GM18861 (cell line): ENCODE measurements around the gene FUOM.

Experiments
- ATAC-seq: cut with Tn5 transposase; IDR thresholded peaks from one replicate; pipeline ENCODE4 v1.9.1; 2021; ENCODE audit not compliant: unreplicated experiment

The FUOM gene

GRCh38 chr10:133353202-133353959 is 4.4 kb downstream of the FUOM start:
- ATAC-seq: no peak

GRCh38 chr10:133351408-133352318 is 6.2 kb downstream of the FUOM start:
- ATAC-seq: no peak

DNA sequence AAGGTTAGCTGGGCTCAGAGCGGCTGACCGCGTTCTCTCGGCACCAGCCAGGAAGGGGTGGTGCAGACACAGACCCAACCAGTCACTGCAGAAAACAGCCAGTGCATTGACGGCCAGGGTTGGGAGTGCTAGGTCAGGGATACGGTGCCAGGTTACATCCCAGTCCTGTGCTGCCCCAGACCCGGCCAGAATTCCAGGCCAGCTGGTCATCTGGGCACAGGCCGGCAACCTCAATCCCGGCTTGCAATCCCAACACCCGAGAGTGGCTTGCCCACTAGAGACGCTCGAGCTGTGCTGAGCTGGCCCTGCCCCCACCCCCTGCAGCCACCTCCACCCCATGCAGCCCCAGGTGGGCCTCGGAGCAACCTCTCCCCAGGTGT is 6.9 kb downstream of the FUOM start:
- no peak for ATAC-seq

- no peak for ATAC-seq
These were observed 7.4 kb downstream of the FUOM start for GRCh38 chr10:133350283-133350949.

DNA sequence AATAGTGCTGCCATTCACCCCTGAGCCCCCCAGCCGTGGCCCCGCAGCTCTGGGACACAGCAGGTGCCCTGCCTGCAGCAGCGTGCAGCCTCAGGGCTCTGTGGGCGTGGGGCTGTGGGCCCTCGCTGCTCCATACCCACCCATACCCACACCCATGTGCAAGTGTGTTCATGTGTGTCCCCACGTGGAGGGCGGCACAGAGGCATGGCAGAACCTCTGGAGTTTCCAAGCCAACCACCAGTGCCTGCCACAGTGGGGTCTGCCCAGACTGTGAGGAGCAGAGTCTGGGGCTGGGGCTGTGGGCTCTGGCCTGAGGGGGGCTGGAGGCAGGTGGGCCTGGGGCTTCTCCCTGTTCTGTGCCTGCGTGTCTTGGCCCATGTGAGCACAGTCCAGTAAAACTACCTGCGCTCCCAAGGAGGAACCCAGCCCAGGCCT is 8.2 kb downstream of the FUOM start:
- ATAC-seq: no peak

DNA sequence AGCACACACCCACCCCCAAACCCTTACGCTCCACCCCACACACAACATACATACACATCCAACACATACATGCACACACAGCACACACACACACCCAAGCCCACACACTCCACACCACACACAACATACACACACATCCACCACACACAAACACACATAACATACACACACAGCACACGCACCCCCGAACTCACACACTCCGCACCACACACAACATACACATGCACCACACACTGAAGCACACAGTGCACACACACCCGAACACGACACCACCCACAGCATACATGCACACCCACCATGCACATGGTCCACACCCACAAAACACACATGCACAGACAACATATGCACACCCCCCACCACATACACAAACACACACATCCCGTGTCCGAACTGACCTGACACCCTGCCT is 8.7 kb downstream of the FUOM start:
- ATAC-seq: no peak

- ATAC-seq: no peak
These were observed 9.9 kb downstream of the FUOM start for GRCh38 chr10:133347710-133348517.

DNA sequence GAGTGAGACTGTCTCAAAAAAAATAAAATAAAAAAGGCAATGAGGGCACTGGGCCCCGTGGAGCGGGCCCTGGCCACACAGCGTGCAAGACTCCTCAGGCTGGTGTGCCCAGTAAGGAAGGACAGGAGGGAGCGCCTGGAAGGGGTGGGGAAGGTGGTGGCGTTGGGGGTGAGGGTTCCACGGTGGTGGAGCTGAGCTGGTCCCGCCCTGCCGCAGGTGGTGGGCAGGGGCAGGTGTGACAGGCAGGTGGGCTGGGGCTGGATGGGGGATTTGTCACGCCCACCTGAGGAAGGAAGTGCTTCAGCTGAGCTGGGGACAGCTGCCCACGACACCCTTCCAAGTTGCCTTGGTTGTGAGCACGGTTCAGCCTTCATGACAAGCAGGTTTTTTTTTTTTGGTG is 11.4 kb downstream of the FUOM start:
- ATAC-seq: no peak

- no peak for ATAC-seq
These were observed 13.6 kb downstream of the FUOM start for GRCh38 chr10:133344236-133344635.

DNA sequence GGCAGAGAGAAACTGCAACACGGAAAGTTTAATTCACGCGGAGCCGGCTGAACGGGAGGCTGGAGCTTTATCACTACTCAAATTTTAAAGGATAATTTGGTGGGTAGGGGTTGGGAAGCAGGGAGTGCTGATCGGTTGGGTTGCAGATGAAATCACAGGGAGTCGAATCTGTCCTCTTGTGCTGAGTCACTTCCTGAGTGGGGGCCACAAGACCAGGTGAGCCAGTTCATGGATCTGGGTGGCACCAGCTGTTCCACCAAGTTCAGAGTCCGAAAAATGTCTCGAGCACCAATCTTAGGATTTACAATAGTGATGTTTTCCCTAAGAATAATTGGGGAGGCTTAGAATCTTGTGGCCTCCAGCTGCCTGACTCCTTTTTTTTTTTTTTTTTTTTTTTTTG is 14.3 kb downstream of the FUOM start:
- no peak for ATAC-seq

DNA sequence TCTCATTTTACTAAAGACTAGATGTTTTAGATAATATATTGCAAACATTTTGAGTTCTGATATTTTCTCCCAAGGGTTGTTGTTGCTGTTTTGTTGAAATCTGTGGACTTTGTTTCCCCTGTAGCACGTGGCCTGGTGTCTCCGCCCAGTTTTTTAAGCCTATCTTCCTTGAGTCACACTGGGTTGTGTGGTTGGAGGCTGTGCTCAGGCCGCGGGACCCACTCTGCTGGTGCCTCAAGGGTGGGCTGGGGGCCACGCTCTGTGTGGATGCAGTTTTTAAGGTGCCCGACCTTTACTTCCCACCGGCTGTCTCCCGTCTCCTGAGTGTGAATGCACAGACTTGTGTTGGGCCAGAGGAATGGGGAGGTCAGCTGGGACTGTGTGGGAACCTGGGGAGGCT is 14.9 kb downstream of the FUOM start:
- ATAC-seq: no peak

DNA sequence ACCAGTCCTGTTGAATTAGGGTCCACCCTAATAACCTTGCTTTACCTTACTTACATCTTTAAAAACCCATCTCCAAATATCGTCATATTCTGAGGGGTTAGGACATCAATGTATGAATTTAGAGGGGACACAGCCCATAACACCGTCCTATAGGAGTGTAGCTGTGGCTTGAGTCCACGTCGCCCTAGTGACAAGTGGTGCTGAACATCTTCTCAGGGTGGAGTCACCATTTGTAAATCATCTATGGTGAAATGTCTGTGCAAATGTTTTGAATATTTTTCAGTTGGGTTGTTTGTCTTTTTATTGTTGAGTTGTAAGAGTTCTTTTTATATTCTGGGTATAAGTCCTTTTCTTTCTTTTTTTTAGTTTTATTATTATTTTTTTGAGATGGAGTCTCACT is 15.8 kb downstream of the FUOM start:
- no peak for ATAC-seq

DNA sequence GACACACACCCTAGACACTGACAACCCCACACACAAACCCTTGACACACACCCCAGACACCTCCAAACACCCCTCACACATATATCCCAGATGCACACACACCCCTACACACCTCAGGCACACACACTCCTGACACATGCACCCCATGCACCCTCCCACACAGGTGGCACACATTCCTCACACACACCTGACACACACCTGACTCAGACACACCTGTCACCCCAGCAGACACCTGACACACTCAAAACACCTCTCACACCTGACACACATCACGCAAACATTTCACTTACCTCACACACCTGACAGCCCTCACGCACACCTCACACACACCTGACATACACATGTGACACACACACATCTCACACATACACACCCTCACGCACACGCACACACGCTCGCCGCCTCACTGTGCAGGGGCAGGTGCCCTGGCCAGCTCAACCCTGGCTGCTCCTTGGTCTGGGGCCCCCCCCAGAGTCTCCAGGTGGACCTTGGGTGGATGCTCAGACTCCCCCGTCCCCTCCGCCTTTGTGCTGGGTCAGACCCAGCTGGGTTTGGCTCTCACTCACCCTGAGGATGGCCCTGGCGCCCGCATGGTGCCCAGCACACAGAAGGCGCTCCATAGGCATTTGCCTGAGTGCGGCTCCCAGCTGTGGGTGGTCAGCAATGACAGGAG is 18.0 kb downstream of the FUOM start:
- no peak for ATAC-seq

DNA sequence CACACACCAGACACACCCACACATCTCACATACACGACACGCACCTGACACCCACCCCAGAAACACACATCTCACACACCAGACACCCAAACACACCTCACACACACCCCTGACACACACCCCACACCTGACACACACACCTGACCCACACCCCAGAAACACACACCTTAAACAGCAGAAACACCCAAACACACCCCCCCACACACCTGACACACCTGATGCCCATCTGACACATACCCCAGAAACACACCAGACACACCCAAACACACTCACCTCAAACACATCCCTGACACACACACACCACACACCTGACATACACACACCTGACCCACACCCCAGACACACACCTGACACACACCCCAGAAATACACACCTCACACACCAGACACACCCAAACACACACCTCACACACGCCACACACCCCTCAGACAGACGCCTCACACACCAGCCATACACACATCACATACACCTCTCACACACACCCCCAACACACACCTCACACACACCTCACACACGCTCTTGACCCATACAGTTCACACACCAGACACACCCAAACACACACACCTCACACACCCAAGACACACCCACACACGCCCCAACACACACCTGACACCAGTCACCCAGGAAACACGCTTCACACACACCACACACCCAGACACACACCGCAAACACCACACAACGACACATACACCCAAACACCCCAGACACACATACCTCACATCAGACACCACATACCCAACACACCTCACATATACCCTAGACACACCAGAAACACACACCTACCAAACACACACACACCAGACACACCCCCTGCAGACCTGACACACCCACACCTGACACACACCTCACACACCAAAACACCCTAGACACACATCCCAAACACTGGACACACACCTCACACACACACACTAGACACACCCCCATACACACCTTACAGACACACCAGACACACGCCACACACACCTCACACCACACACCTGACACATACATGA is 19.4 kb downstream of the FUOM start:
- ATAC-seq: no peak

DNA sequence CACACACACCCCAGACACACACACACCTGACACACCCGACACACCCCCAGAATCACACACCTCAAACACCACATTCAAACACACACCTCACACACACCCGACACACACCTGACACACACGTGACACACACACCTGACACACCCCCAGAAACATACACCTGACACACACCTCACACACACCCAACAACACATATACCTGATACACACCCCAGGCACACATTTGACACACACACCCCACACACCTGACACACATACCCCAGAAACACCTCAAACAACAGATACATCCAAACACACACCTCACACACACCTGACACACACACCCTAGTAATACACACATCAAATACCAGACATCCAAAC is 20.5 kb downstream of the FUOM start:
- ATAC-seq: no peak

DNA sequence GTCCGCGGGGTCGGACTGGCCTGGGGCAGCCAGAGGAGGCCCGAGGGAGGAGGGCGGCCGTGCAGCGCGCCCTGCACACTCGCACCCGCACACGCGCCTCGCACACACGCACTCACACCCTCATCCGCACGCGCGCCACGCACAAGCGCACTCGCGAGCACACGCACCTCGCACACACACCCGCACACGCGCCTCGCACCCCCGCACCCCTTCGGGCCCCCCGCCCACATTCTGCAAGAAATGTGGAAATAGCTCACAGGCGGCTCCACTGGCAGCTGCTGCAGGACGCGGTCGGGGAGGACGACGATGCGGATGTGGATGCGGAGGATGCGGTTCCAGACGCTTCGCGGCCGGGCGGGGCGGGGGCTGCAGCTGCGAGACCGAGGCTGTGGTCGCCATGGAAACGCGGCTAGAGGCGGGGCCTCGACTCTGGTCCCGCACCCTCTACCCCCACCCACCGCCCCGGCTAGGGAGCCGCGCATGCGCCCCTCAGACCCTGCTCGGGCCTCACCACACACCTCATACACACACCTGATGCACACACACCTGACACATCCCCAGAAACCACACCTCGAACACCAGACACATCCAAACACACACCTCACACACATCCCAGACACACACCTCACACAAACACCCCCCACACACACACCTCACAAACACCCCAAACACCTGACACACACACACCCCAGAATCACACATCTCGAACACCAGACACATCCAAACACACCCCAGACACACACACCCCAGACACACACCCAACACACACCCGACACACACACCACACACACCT is 21.0 kb downstream of the FUOM start, which contains the start of gene CALY:
CALY (minus strand) TSS at position 320 of the 793 bp plus-strand sequence. CDS start 7,907 bp downstream, outside the sequence.
- no peak for ATAC-seq

- ATAC-seq: no peak
These were observed 21.7 kb downstream of the FUOM start for GRCh38 chr10:133336118-133336576.
